ENCODE data around the gene GNAI2. TPM values are rescaled to one million over a fixed set of nuclear protein-coding genes. Genes with fewer than 3 reads are reported as not detected.

Gene GNAI2
- total RNA-seq, 4 donors from 2014 or later: 69.6 to 322 (median 74.8) TPM

DNA sequence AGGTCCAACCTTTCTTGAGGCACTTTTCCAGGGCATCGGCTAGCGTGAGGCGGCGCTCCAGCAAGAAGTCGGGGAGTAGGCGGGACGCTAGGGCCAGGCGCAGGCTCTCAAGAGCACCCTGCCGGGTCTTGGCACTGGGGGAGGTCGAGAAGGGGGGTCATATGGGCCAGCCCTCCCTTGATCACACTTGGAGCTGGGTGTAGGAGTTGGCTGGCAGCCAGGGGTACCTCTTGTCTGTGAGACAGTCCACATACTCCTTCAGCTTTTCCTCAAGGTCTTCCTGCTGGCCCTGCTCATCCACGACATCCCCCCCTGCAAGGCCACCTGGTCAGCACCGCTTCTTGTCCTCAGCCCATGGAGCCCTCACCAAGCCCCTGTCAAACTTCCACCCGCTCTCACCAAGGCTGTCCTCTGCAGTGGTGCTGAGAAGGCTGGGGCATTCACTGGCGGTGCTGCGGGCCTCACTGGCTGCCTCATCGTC lies 54.2 kb downstream of the GNAI2 start:
- DNase-seq: no peak
- in situ Hi-C loops (cut with MboI; ENCODE audit: low pct_ligation_motif_present in 1 of 4, low pct_unique_long_range_greater_than_20kb in 1 of 4, low sequenced_read_pairs in 3 of 4) (no loop called here), intact Hi-C loops (cut with DNase I; ENCODE audit: low total_unique reads) (no loop called here)
- 91% methylated on average over 16 of the region's 16 CpGs; no CpG with 5 or more reads in 1 of the 2 donors for WGBS, 2 donors (ENCODE audit: low coverage in 1 of 2)
- Histone ChIP-seq H3K36me3 (peaks cover 0 to 11% (median 6%) of the 10 kb centered on the region in 4 donors), H3K9me3 (no peaks in the 10 kb centered on the region), H3K4me1 (peaks cover 13 to 25% (median 18%) of the 10 kb centered on the region in 4 donors), H3K27ac (peak overlapping the region in 3 of 4 donors; percentile 6 to 13 (median 8)), H3K27me3 (no peaks in the 10 kb centered on the region), H3K4me3 (no peak overlapping the region)
- TF ChIP-seq CTCF (IDR thresholded peaks at IDR 0.05) (no peak), EP300 (IDR thresholded peaks at IDR 0.05; ENCODE audit: low read depth) (no peak), POLR2AphosphoS5 (IDR thresholded peaks at IDR 0.05) (no peak), POLR2A (IDR thresholded peaks at IDR 0.05) (no peak)

- in situ Hi-C loops (cut with MboI; ENCODE audit: low pct_ligation_motif_present in 1 of 4, low pct_unique_long_range_greater_than_20kb in 1 of 4, low sequenced_read_pairs in 3 of 4): no loop called here
- peak; percentile 97 for DNase-seq
- Histone ChIP-seq H3K36me3 (peaks cover 0 to 11% (median 5%) of the 10 kb centered on the region in 4 donors), H3K27me3 (no peaks in the 10 kb centered on the region), H3K4me1 (peaks cover 13 to 25% (median 18%) of the 10 kb centered on the region in 4 donors), H3K9me3 (no peaks in the 10 kb centered on the region), H3K4me3 (peak within 1 kb of the TSS; percentile 55 to 97 (median 86)), H3K27ac (peak within 1 kb of the TSS; percentile 83 to 92 (median 88))
- TF ChIP-seq CTCF (IDR thresholded peaks at IDR 0.05) (peak in 1 of 5 experiments; percentile 19), EP300 (IDR thresholded peaks at IDR 0.05; ENCODE audit: low read depth) (no peak), POLR2AphosphoS5 (IDR thresholded peaks at IDR 0.05) (peak; percentile 70 to 90 (median 86)), POLR2A (IDR thresholded peaks at IDR 0.05) (peak; percentile 75)
- intact Hi-C loops (cut with DNase I; ENCODE audit: low total_unique reads): no loop called here
- 2% methylated on average over 55 of the region's 67 CpGs; no CpG with 5 or more reads in 1 of the 2 donors for WGBS, 2 donors (ENCODE audit: low coverage in 1 of 2)
These were observed 56.4 kb downstream of the GNAI2 start, which contains the start of gene IFRD2 for GRCh38 chr3:50292159-50293078. IFRD2 (minus strand) TSS chr3:50292429; CDS start chr3:50292274, 155 bp downstream.

GRCh38 chr3:50293079-50293801 lies 57.2 kb downstream of the GNAI2 start:
- Histone ChIP-seq H3K36me3 (peaks cover 0 to 8% (median under 1%) of the 10 kb centered on the region in 4 donors), H3K9me3 (no peaks in the 10 kb centered on the region), H3K4me3 (peak overlapping the region in 1 of 4 donors; percentile 97), H3K4me1 (peaks cover 16 to 28% (median 20%) of the 10 kb centered on the region in 4 donors), H3K27me3 (no peaks in the 10 kb centered on the region), H3K27ac (peak overlapping the region; percentile 83 to 92 (median 88))
- in situ Hi-C loops (cut with MboI; ENCODE audit: low pct_ligation_motif_present in 1 of 4, low pct_unique_long_range_greater_than_20kb in 1 of 4, low sequenced_read_pairs in 3 of 4): no loop called here
- intact Hi-C loops (cut with DNase I; ENCODE audit: low total_unique reads): no loop called here
- 79% methylated on average over 12 of the region's 12 CpGs; no CpG with 5 or more reads in 1 of the 2 donors for WGBS, 2 donors (ENCODE audit: low coverage in 1 of 2)
- no peak for DNase-seq
- no peak for TF ChIP-seq EP300 (IDR thresholded peaks at IDR 0.05; ENCODE audit: low read depth)
- no peak for TF ChIP-seq CTCF (IDR thresholded peaks at IDR 0.05)
- no peak for TF ChIP-seq POLR2AphosphoS5 (IDR thresholded peaks at IDR 0.05)
- no peak for TF ChIP-seq POLR2A (IDR thresholded peaks at IDR 0.05)

All from transverse colon (tissue), 4 donors.